WERI-Rb-1 (cell line): ENCODE results near the gene SNX22.
A peak's percentile ranks its signal among the peaks of the same experiment; 100 is the strongest.
"Not testable (repeated sequence)": the region's sequence is repeated elsewhere in the genome, so short reads cannot be mapped to it uniquely, and the experiment has no call there.

ENCODE experiments used
- DNase-seq: peaks from one replicate; pipeline ENCODE4 v3.0.0-alpha.2; 2020
- H3K27ac ChIP-seq: fragments of 250-450 bp; sonication (Bioruptor Pico); 2 replicates; pipeline ENCODE4 v1.5.1; 2020; ENCODE audit warnings: mild to moderate bottlenecking, moderate library complexity
- H3K27me3 ChIP-seq: fragments of 250-450 bp; sonication (Bioruptor Pico); 2 replicates; pipeline ENCODE4 v1.5.1; 2021; ENCODE audit warnings: mild to moderate bottlenecking, low read depth, moderate library complexity; ENCODE audit not compliant: insufficient read depth, severe bottlenecking
- H3K36me3 ChIP-seq: fragments of 250-450 bp; sonication (Bioruptor Pico); 2 replicates; pipeline ENCODE4 v1.5.1; 2020; ENCODE audit warnings: mild to moderate bottlenecking, moderate library complexity
- H3K4me3 ChIP-seq: 2 replicates; pipeline ENCODE4 v1.5.1; 2011; ENCODE audit warnings: low read depth, mild to moderate bottlenecking, control low read depth, low read length
- H3K9me3 ChIP-seq: fragments of 250-450 bp; sonication (Bioruptor Pico); 2 replicates; pipeline ENCODE4 v1.5.1; 2021; ENCODE audit warnings: mild to moderate bottlenecking, moderate library complexity; ENCODE audit not compliant: severe bottlenecking
- CTCF ChIP-seq: IDR thresholded peaks from 2 replicates; pipeline ENCODE4 v1.5.1; 2011; ENCODE audit warnings: low read depth, mild to moderate bottlenecking, control low read depth, inconsistent platforms, low read length

The SNX22 gene

GRCh38 chr15:64151727-64152506 lies at the start of gene SNX22:
Gene SNX22 (plus strand): TSS chr15:64151731. CDS start chr15:64151776, 45 bp downstream.
- H3K9me3 ChIP-seq: no peaks in the 10 kb centered on the region
- peak within 1 kb of the TSS; percentile 28 for H3K27ac ChIP-seq
- peaks cover 30% of the 10 kb centered on the region for H3K36me3 ChIP-seq
- H3K27me3 ChIP-seq: peaks cover 2% of the 10 kb centered on the region
- TF ChIP-seq CTCF: no peak
- no peak for DNase-seq
- H3K4me3 ChIP-seq: peak within 1 kb of the TSS; percentile 84

- DNase-seq: no peak
- no peak for TF ChIP-seq CTCF
- H3K4me3 ChIP-seq: no peak overlapping the region
- no peaks in the 10 kb centered on the region for H3K27me3 ChIP-seq
- no peaks in the 10 kb centered on the region for H3K9me3 ChIP-seq
- H3K36me3 ChIP-seq: peaks cover 21% of the 10 kb centered on the region
- no peak overlapping the region for H3K27ac ChIP-seq
These were observed 49.0 kb upstream of the SNX22 start for GRCh38 chr15:64102497-64102896.

GRCh38 chr15:64105113-64105704 lies 46.3 kb upstream of the SNX22 start:
- no peak for DNase-seq
- TF ChIP-seq CTCF: no peak
- no peaks in the 10 kb centered on the region for H3K27me3 ChIP-seq
- peaks cover 14% of the 10 kb centered on the region for H3K36me3 ChIP-seq
- no peaks in the 10 kb centered on the region for H3K9me3 ChIP-seq
- H3K27ac ChIP-seq: no peak overlapping the region
- H3K4me3 ChIP-seq: no peak overlapping the region

- Histone ChIP-seq H3K27ac (no peak overlapping the region), H3K27me3 (no peaks in the 10 kb centered on the region), H3K4me3 (no peak overlapping the region), H3K36me3 (peaks cover 10% of the 10 kb centered on the region), H3K9me3 (no peaks in the 10 kb centered on the region)
- no peak for TF ChIP-seq CTCF
- DNase-seq: no peak
These were observed 44.2 kb upstream of the SNX22 start for GRCh38 chr15:64107337-64107736.

- not testable (repeated sequence) for H3K27ac ChIP-seq
These were observed 41.3 kb upstream of the SNX22 start for GRCh38 chr15:64110108-64110701.

GRCh38 chr15:64110950-64111678 lies 40.4 kb upstream of the SNX22 start:
- TF ChIP-seq CTCF: no peak
- DNase-seq: no peak
- Histone ChIP-seq H3K9me3 (no peaks in the 10 kb centered on the region), H3K27ac (no peak overlapping the region), H3K4me3 (no peak overlapping the region), H3K27me3 (no peaks in the 10 kb centered on the region), H3K36me3 (peaks cover 45% of the 10 kb centered on the region)

More at GRCh38 chr15:64110108-64110701, 41.3 kb upstream of the SNX22 start:
- not testable (repeated sequence) for H3K27me3 ChIP-seq, H3K9me3 ChIP-seq, H3K4me3 ChIP-seq, DNase-seq
- H3K36me3 ChIP-seq: peaks cover 39% of the 10 kb centered on the region
